ENCODE results near the gene ANKHD1. TPM values are rescaled to one million over a fixed set of nuclear protein-coding genes. Genes with fewer than 3 reads are reported as not detected.

ANKHD1 gene
- total and polyA plus RNA-seq, 7 donors, result 31.2 to 86.1 (median 57.1) TPM

GRCh38 chr5:140371356-140372151 lies 30.1 kb upstream of the ANKHD1 start:
- no peak for DNase-seq
- Histone ChIP-seq H3K36me3 (ENCODE audit: insufficient read depth in 1 of 2, low read depth in 1 of 2) (no peaks in the 10 kb centered on the region), H3K4me1 (no peaks in the 10 kb centered on the region), H3K27ac (no peak overlapping the region), H3K4me3 (no peak overlapping the region), H3K27me3 (ENCODE audit: insufficient read depth in 3 of 3, low read length in 2 of 3) (no peaks in the 10 kb centered on the region), H3K9me3 (no peaks in the 10 kb centered on the region)
- intact Hi-C loops (cut with DNase I), result loop anchor here (5.0 to 10.0 kb wide), 4 partner anchors 266 to 673 kb away; partner anchors contain the start of gene TMCO6 (in 1 of the 2)
- WGBS, 3 donors, result 88 to 94% (median 90%) methylated on average over 3 of the region's 3 CpGs
- no peak for ATAC-seq
- TF ChIP-seq CTCF (IDR thresholded peaks at IDR 0.05), result no peak

GRCh38 chr5:140372971-140373487 lies 28.6 kb upstream of the ANKHD1 start:
- DNase-seq, result peak; percentile 75 to 83
- peak; percentile 83 for TF ChIP-seq CTCF (IDR thresholded peaks at IDR 0.05)
- intact Hi-C loops (cut with DNase I), result loop anchor here (5.0 to 10.0 kb wide), 4 partner anchors 264 to 672 kb away; partner anchors contain the start of gene TMCO6 (in 1 of the 2)
- H3K36me3 ChIP-seq (ENCODE audit: insufficient read depth in 1 of 2, low read depth in 1 of 2), result no peaks in the 10 kb centered on the region
- H3K27me3 ChIP-seq (ENCODE audit: insufficient read depth in 3 of 3, low read length in 2 of 3), result no peaks in the 10 kb centered on the region
- no peaks in the 10 kb centered on the region for H3K9me3 ChIP-seq
- H3K4me1 ChIP-seq, result no peaks in the 10 kb centered on the region
- H3K4me3 ChIP-seq, result no peak overlapping the region
- WGBS, 3 donors, result 5 to 8% (median 8%) methylated on average over 2 of the region's 2 CpGs
- ATAC-seq, result peak; percentile 80 to 93 (median 86)
- no peak overlapping the region for H3K27ac ChIP-seq

GRCh38 chr5:140381351-140381750 lies 20.3 kb upstream of the ANKHD1 start:
- DNase-seq (no peak), ATAC-seq (no peak)
- H3K27ac ChIP-seq, result no peak overlapping the region
- no peaks in the 10 kb centered on the region for H3K27me3 ChIP-seq (ENCODE audit: insufficient read depth in 3 of 3, low read length in 2 of 3)
- TF ChIP-seq CTCF (IDR thresholded peaks at IDR 0.05), result no peak
- H3K4me1 ChIP-seq, result no peaks in the 10 kb centered on the region
- no peak overlapping the region for H3K4me3 ChIP-seq
- 82 to 88% (median 88%) methylated on average over 4 of the region's 4 CpGs for WGBS, 3 donors
- intact Hi-C loops (cut with DNase I), result no loop called here
- no peaks in the 10 kb centered on the region for H3K9me3 ChIP-seq
- no peaks in the 10 kb centered on the region for H3K36me3 ChIP-seq (ENCODE audit: insufficient read depth in 1 of 2, low read depth in 1 of 2)

- Histone ChIP-seq H3K4me1 (no peaks in the 10 kb centered on the region), H3K4me3 (no peak overlapping the region), H3K36me3 (ENCODE audit: insufficient read depth in 1 of 2, low read depth in 1 of 2) (no peaks in the 10 kb centered on the region), H3K27me3 (ENCODE audit: insufficient read depth in 3 of 3, low read length in 2 of 3) (no peaks in the 10 kb centered on the region), H3K9me3 (no peaks in the 10 kb centered on the region), H3K27ac (no peak overlapping the region)
- intact Hi-C loops (cut with DNase I), result no loop called here
- ATAC-seq, result no peak
- DNase-seq, result no peak
- WGBS, 3 donors, result 90 to 100% (median 97%) methylated on average over 1 of the region's 1 CpG
- TF ChIP-seq CTCF (IDR thresholded peaks at IDR 0.05), result no peak
Measured at GRCh38 chr5:140381972-140382371, 19.7 kb upstream of the ANKHD1 start.

All from psoas muscle (tissue), 8 donors.